Hepatocyte (in vitro differentiated cells): ENCODE results near the gene CERK. TPM values are rescaled to one million over a fixed set of nuclear protein-coding genes. Genes with fewer than 3 reads are reported as not detected.

ENCODE experiments used
- DNase-seq: peaks from one replicate; pipeline ENCODE4 v3.0.0-alpha.2; 2016; ENCODE audit warnings: low spot score
- H2AFZ ChIP-seq: fragments of 200-600 bp; sonication (generic); 2 replicates; pipeline ENCODE4 v1.6.0; 2016; ENCODE audit warnings: antibody characterized with exemption, mild to moderate bottlenecking
- H3K27ac ChIP-seq: fragments of 200-600 bp; sonication (generic); 2 replicates; pipeline ENCODE4 v1.5.1; 2016; ENCODE audit warnings: mild to moderate bottlenecking
- H3K27me3 ChIP-seq: fragments of 200-600 bp; sonication (generic); 2 replicates; pipeline ENCODE4 v1.6.1; 2016
- H3K36me3 ChIP-seq: fragments of 200-600 bp; sonication (generic); replicated peaks from 2 replicates; pipeline ENCODE4 v1.5.1; 2016; ENCODE audit warnings: low read depth; ENCODE audit not compliant: insufficient read depth
- H3K4me1 ChIP-seq: fragments of 200-600 bp; sonication (generic); 2 replicates; pipeline ENCODE4 v1.5.1; 2016; ENCODE audit warnings: mild to moderate bottlenecking, moderate library complexity; ENCODE audit not compliant: insufficient read depth
- H3K4me2 ChIP-seq: fragments of 200-600 bp; sonication (generic); 2 replicates; pipeline ENCODE4 v1.6.0; 2016
- H3K4me3 ChIP-seq: fragments of 200-600 bp; sonication (generic); 2 replicates; pipeline ENCODE4 v1.5.1; 2016; ENCODE audit warnings: mild to moderate bottlenecking
- H3K79me2 ChIP-seq: fragments of 200-600 bp; sonication (generic); 2 replicates; pipeline ENCODE4 v1.6.0; 2017; ENCODE audit warnings: mild to moderate bottlenecking
- H3K9me2 ChIP-seq: fragments of 200-600 bp; sonication (generic); replicated peaks from 2 replicates; pipeline ENCODE4 v1.6.0; 2017; ENCODE audit warnings: mild to moderate bottlenecking; ENCODE audit not compliant: insufficient read depth
- H3K9me3 ChIP-seq: fragments of 200-600 bp; sonication (generic); 2 replicates; pipeline ENCODE4 v1.5.1; 2016; ENCODE audit warnings: low read depth, mild to moderate bottlenecking
- H4K20me1 ChIP-seq: fragments of 200-600 bp; sonication (generic); 2 replicates; pipeline ENCODE4 v1.6.0; 2016; ENCODE audit warnings: mild to moderate bottlenecking; ENCODE audit not compliant: insufficient read depth, poor library complexity, severe bottlenecking
- CTCF ChIP-seq: fragments of 200-600 bp; sonication (generic); IDR thresholded peaks from 2 replicates; pipeline ENCODE4 v1.5.1; 2016; ENCODE audit warnings: antibody characterized with exemption, mild to moderate bottlenecking; ENCODE audit not compliant: poor library complexity
- EZH2 ChIP-seq: fragments of 200-600 bp; sonication (generic); IDR thresholded peaks from 2 replicates; pipeline ENCODE4 v1.6.1; 2016; ENCODE audit warnings: antibody characterized with exemption, mild to moderate bottlenecking, borderline replicate concordance
- EZH2phosphoT487 ChIP-seq: fragments of 200-600 bp; sonication (generic); IDR thresholded peaks from one replicate; pipeline ENCODE4 v1.6.1; 2018; ENCODE audit warnings: antibody characterized with exemption, mild to moderate bottlenecking, low read depth, moderate library complexity; ENCODE audit not compliant: unreplicated experiment, severe bottlenecking
- WGBS: methylation state at CpG from one replicate; pipeline ENCODE4 v1.1.6; 2016; ENCODE audit warnings: low lambda C conversion rate; ENCODE audit errors: missing lambda C conversion rate; 5-methylcytosine and 5-hydroxymethylcytosine counted together
- polyA plus RNA-seq: library from polyadenylated mRNA; unstranded; fragments of >200 nt; fragmentation: Nextera tagmentation; extraction: Ambion mirVana; gene quantifications from 2 replicates; pipeline ENCODE4 v1.2.1, GENCODE V29; 2016
- total RNA-seq: library from RNA; depleted of rRNA; stranded (reverse); fragments of >200 nt; gene quantifications from 2 replicates; pipeline ENCODE4 v1.2.3, GENCODE V29; 2014

The CERK gene
- total and polyA plus RNA-seq, 2 experiments from 2014 or later: 38.6 to 59.0 TPM

GRCh38 chr22:46708766-46709330 lies 29.2 kb downstream of the CERK start:
- H3K4me2 ChIP-seq: no peak overlapping the region
- H3K27ac ChIP-seq: no peak overlapping the region
- no peaks in the 10 kb centered on the region for H3K27me3 ChIP-seq
- no peaks in the 10 kb centered on the region for H4K20me1 ChIP-seq
- H3K9me3 ChIP-seq: no peaks in the 10 kb centered on the region
- H3K36me3 ChIP-seq: no peaks in the 10 kb centered on the region
- WGBS: 98% methylated on average over 17 of the region's 17 CpGs
- H2AFZ ChIP-seq: no peak overlapping the region
- no peak overlapping the region for H3K4me3 ChIP-seq
- TF ChIP-seq EZH2 (no peak), CTCF (no peak), EZH2phosphoT487 (no peak)
- no peaks in the 10 kb centered on the region for H3K9me2 ChIP-seq
- H3K4me1 ChIP-seq: no peaks in the 10 kb centered on the region
- no peak for DNase-seq
- peaks cover 4% of the 10 kb centered on the region for H3K79me2 ChIP-seq

GRCh38 chr22:46707827-46708570 lies 30.1 kb downstream of the CERK start:
- WGBS: 94% methylated on average over 32 of the region's 32 CpGs
- H3K36me3 ChIP-seq: no peaks in the 10 kb centered on the region

GRCh38 chr22:46707305-46707704 lies 30.7 kb downstream of the CERK start:
- TF ChIP-seq EZH2phosphoT487 (no peak), EZH2 (no peak), CTCF (no peak)
- Histone ChIP-seq H3K9me2 (no peaks in the 10 kb centered on the region), H3K9me3 (no peaks in the 10 kb centered on the region), H3K27me3 (no peaks in the 10 kb centered on the region), H2AFZ (no peak overlapping the region), H3K27ac (no peak overlapping the region), H3K36me3 (no peaks in the 10 kb centered on the region), H3K4me1 (no peaks in the 10 kb centered on the region), H3K4me3 (no peak overlapping the region), H3K4me2 (no peak overlapping the region), H3K79me2 (no peaks in the 10 kb centered on the region), H4K20me1 (no peaks in the 10 kb centered on the region)
- 93% methylated on average over 13 of the region's 13 CpGs for WGBS
- no peak for DNase-seq

More at GRCh38 chr22:46707827-46708570, 30.1 kb downstream of the CERK start:
- Histone ChIP-seq H3K27ac (no peak overlapping the region), H3K9me3 (no peaks in the 10 kb centered on the region), H2AFZ (no peak overlapping the region), H3K9me2 (no peaks in the 10 kb centered on the region), H3K4me2 (no peak overlapping the region), H3K79me2 (no peaks in the 10 kb centered on the region), H3K27me3 (no peaks in the 10 kb centered on the region), H3K4me1 (no peaks in the 10 kb centered on the region), H4K20me1 (no peaks in the 10 kb centered on the region), H3K4me3 (no peak overlapping the region)
- TF ChIP-seq EZH2phosphoT487 (no peak), EZH2 (no peak), CTCF (no peak)
- DNase-seq: no peak
